Measurements from ENCODE around the gene TMEM163. TPM values are rescaled to one million over a fixed set of nuclear protein-coding genes. Genes with fewer than 3 reads are reported as not detected.

The TMEM163 gene
- polyA plus RNA-seq, 6 donors from 2014 or later = 0.33 to 1.0 (median 0.47) TPM

GRCh38 chr2:134679745-134680144 lies 39.1 kb downstream of the TMEM163 start:
- DNase-seq (peak; percentile 42), ATAC-seq (ENCODE audit: low read depth in 2 of 2) (peak; percentile 99 to 100)
- Mint-ChIP-seq H3K4me1 (peaks cover 25 to 32% (median 29%) of the 10 kb centered on the region in 3 donors), H3K9me3 (peaks cover 0 to 2% (median 0%) of the 10 kb centered on the region in 7 donors), H3K27me3 (peaks cover 0 to 12% (median 11%) of the 10 kb centered on the region in 3 donors), H3K27ac (peak overlapping the region in 3 of 6 donors; percentile 28 to 80 (median 44)), H3K36me3 (no peaks in the 10 kb centered on the region), H3K4me3 (peak overlapping the region in 7 of 8 donors; percentile 32 to 79 (median 56))

DNA sequence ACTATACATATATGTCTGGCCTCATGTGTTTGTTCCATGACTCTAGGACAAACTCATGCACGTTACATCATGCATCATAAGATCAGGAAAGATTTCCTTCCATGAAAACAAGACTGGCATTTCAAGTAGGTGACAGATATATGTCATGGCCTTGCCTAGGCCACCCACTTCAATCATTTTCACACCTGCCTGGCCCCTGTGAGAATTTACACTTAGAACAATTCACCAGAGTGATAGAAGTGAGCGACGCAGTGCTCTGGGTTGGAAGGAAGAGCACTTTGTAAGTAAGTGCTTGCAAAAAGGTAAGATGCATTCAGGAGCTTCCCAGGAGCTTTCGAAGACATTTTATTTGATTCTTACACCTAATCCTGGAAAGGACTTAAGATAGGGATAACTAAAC lies 39.5 kb downstream of the TMEM163 start:
- Mint-ChIP-seq H3K4me3 (peak overlapping the region in 4 of 8 donors; percentile 13 to 79 (median 63)), H3K27me3 (peaks cover 0 to 12% (median 11%) of the 10 kb centered on the region in 3 donors), H3K36me3 (no peaks in the 10 kb centered on the region), H3K27ac (peak overlapping the region in 4 of 6 donors; percentile 2 to 44 (median 23)), H3K4me1 (peaks cover 25 to 32% (median 29%) of the 10 kb centered on the region in 3 donors), H3K9me3 (peaks cover 0 to 2% (median 0%) of the 10 kb centered on the region in 7 donors)
- ATAC-seq (ENCODE audit: low read depth in 2 of 2) (no peak), DNase-seq (no peak)

DNA sequence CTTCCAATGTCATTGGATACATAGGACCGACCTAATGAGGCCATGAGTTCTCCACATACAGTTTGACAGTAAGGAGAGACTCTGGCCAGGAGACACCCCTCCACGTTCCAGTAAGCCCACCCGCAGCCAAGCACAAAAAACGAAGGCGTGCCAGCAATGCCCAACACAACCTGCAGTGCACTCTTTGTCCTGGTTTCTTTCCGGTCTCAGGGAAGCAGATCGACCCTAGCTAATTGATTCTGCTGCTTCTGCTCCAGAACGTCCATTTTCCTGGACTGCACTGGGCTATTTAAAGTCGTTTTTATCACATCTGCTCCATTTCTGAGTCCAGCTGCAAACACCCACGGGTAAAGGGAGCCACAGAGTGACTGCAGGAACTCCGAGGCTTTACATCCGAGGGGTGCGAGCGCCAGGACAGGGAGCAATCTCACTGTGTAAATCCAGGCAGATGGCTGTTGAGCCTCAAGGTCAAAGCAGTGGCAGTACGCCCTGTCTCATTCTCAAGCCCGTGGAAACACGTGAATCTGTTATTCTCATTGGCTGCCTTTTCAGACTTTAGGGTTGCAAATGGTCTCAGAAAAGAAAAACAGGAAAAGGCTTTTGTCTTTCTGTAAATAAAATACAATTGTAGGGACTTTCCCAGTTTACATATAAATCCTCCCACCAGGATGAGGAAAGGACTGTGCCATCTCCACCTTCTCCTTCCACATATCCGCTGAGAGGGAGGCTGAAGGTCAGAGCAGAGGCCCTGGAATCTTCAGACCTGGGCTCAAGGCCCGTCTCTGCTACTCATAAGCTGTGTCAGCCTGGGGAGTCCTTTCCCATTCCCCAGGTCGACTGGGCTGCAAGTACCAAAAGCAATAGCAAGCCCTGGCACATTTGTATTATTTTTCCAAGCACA lies 40.7 kb downstream of the TMEM163 start:
- H3K9me3 Mint-ChIP-seq = peaks cover 0 to 2% (median 0%) of the 10 kb centered on the region in 7 donors
- no peaks in the 10 kb centered on the region for H3K36me3 Mint-ChIP-seq
- H3K27ac Mint-ChIP-seq = peak overlapping the region in 1 of 6 donors; percentile 77
- DNase-seq = no peak
- no peak for ATAC-seq (ENCODE audit: low read depth in 2 of 2)
- H3K4me1 Mint-ChIP-seq = peaks cover 25 to 33% (median 29%) of the 10 kb centered on the region in 3 donors
- H3K27me3 Mint-ChIP-seq = peaks cover 0 to 14% (median 12%) of the 10 kb centered on the region in 3 donors
- H3K4me3 Mint-ChIP-seq = no peak overlapping the region

DNA sequence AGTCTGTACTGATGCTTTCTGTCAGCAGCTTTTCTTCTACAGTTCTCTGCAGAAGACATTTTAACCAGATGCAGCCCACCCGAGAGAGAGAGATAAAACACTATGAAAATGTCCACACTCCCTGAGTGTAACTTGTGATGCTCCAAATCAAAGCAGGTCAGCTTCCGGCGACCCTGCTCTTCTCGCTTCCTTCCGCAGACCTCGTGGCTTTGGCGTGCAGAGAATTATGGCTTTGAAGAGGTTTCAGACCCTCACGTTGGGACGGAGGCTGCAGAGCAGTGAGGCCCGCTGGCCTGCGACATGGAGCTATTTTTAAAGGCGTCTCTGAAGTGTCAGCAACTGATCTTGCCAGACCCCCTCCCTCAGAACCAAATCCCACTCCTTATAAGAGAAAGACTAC lies 41.8 kb downstream of the TMEM163 start:
- no peaks in the 10 kb centered on the region for H3K36me3 Mint-ChIP-seq
- ATAC-seq (ENCODE audit: low read depth in 2 of 2) (no peak), DNase-seq (no peak)
- no peaks in the 10 kb centered on the region for H3K9me3 Mint-ChIP-seq
- peaks cover 25 to 40% (median 35%) of the 10 kb centered on the region in 3 donors for H3K4me1 Mint-ChIP-seq
- peaks cover 4 to 19% (median 17%) of the 10 kb centered on the region in 3 donors for H3K27me3 Mint-ChIP-seq
- H3K27ac Mint-ChIP-seq = no peak overlapping the region
- H3K4me3 Mint-ChIP-seq = no peak overlapping the region

DNA sequence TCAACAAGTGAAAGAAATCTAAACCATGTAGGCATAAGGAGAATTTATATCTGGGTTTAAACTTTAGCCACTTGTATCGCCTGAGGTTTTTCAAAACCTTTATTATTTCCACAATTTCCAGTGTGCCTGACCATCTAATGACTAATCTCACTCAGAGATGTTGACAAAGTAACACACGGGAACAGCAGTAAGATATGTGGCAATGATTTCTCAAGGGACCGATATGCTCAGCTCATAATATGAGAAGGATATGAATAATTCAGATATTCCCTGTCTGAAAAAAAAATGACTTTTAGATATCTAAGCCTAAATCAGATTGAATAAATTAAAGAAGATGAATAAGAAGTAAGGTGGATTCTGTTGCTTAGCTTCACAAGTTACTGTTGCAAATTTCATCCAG lies 43.5 kb downstream of the TMEM163 start:
- ATAC-seq (ENCODE audit: low read depth in 2 of 2) (no peak), DNase-seq (no peak)
- Mint-ChIP-seq H3K9me3 (no peaks in the 10 kb centered on the region), H3K36me3 (no peaks in the 10 kb centered on the region), H3K27me3 (peaks cover 4 to 8% (median 6%) of the 10 kb centered on the region in 3 donors), H3K4me3 (no peak overlapping the region), H3K27ac (no peak overlapping the region), H3K4me1 (peaks cover 33 to 44% (median 40%) of the 10 kb centered on the region in 3 donors)

- Mint-ChIP-seq H3K27me3 (peaks cover 4 to 8% (median 6%) of the 10 kb centered on the region in 3 donors), H3K9me3 (no peaks in the 10 kb centered on the region), H3K4me1 (peaks cover 34 to 47% (median 42%) of the 10 kb centered on the region in 3 donors), H3K36me3 (no peaks in the 10 kb centered on the region), H3K27ac (peak overlapping the region in 1 of 6 donors; percentile 16), H3K4me3 (no peak overlapping the region)
- ATAC-seq (ENCODE audit: low read depth in 2 of 2) (no peak), DNase-seq (no peak)
Observed at GRCh38 chr2:134674687-134675086, 44.1 kb downstream of the TMEM163 start.

GRCh38 chr2:134671513-134671912 lies 47.3 kb downstream of the TMEM163 start:
- peak overlapping the region in 4 of 6 donors; percentile 24 to 87 (median 71) for H3K27ac Mint-ChIP-seq
- peak; percentile 11 for DNase-seq

GRCh38 chr2:134670955-134671354 lies 47.8 kb downstream of the TMEM163 start:
- Mint-ChIP-seq H3K4me3 (peak overlapping the region in 6 of 8 donors; percentile 30 to 90 (median 60)), H3K27me3 (peaks cover 8 to 24% (median 18%) of the 10 kb centered on the region in 3 donors), H3K4me1 (peaks cover 28 to 37% (median 31%) of the 10 kb centered on the region in 3 donors), H3K9me3 (peaks cover 0 to 2% (median 0%) of the 10 kb centered on the region in 7 donors), H3K27ac (peak overlapping the region in 3 of 6 donors; percentile 46 to 81 (median 66)), H3K36me3 (no peaks in the 10 kb centered on the region)
- ATAC-seq (ENCODE audit: low read depth in 2 of 2) (peak; percentile 37 to 55), DNase-seq (no peak)

More at GRCh38 chr2:134671513-134671912, 47.3 kb downstream of the TMEM163 start:
- H3K4me1 Mint-ChIP-seq = peaks cover 28 to 37% (median 33%) of the 10 kb centered on the region in 3 donors
- peak; percentile 62 to 66 for ATAC-seq (ENCODE audit: low read depth in 2 of 2)
- H3K4me3 Mint-ChIP-seq = peak overlapping the region; percentile 3 to 90 (median 60)
- peaks cover 0 to 2% (median 0%) of the 10 kb centered on the region in 7 donors for H3K9me3 Mint-ChIP-seq
- no peaks in the 10 kb centered on the region for H3K36me3 Mint-ChIP-seq
- peaks cover 8 to 19% (median 12%) of the 10 kb centered on the region in 3 donors for H3K27me3 Mint-ChIP-seq

GRCh38 chr2:134669731-134670669 lies 48.8 kb downstream of the TMEM163 start:
- Mint-ChIP-seq H3K36me3 (no peaks in the 10 kb centered on the region), H3K27me3 (peaks cover 8 to 30% (median 19%) of the 10 kb centered on the region in 3 donors), H3K4me3 (peak overlapping the region in 6 of 8 donors; percentile 9 to 84 (median 61)), H3K4me1 (peaks cover 28 to 37% (median 31%) of the 10 kb centered on the region in 3 donors), H3K9me3 (peaks cover 0 to 2% (median 0%) of the 10 kb centered on the region in 7 donors), H3K27ac (peak overlapping the region in 3 of 6 donors; percentile 4 to 79 (median 70))
- DNase-seq (peak; percentile 33), ATAC-seq (ENCODE audit: low read depth in 2 of 2) (peak in 1 of 2 donors; percentile 53)

DNA sequence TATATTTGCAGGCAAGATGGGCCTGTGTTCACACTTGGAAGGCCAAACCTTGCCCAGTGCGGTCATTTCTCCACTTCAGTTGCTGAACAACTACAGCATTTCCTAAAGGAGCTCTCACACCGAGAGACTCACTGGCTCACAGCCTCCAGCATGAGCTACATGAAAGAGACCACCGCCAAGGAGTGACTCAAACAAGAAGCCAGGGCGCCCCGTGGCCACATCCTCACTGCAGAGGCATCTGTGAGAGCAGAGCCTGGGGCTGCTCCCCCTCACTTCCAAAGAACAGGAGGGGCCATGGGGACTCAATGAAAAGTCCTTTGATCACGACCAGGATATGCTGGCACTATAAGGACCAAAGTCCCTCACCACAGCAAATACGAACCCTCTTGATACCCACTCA lies 50.0 kb downstream of the TMEM163 start:
- H3K9me3 Mint-ChIP-seq = peaks cover 0 to 2% (median 0%) of the 10 kb centered on the region in 7 donors
- H3K4me3 Mint-ChIP-seq = peak overlapping the region in 2 of 8 donors; percentile 7 to 26
- no peaks in the 10 kb centered on the region for H3K36me3 Mint-ChIP-seq
- peaks cover 16 to 34% (median 29%) of the 10 kb centered on the region in 3 donors for H3K27me3 Mint-ChIP-seq
- DNase-seq = no peak
- peaks cover 28 to 37% (median 31%) of the 10 kb centered on the region in 3 donors for H3K4me1 Mint-ChIP-seq
- peak overlapping the region in 2 of 6 donors; percentile 6 to 33 for H3K27ac Mint-ChIP-seq
- ATAC-seq (ENCODE audit: low read depth in 2 of 2) = no peak

GRCh38 chr2:134667541-134667940 lies 51.3 kb downstream of the TMEM163 start:
- peaks cover 27 to 30% (median 28%) of the 10 kb centered on the region in 3 donors for H3K4me1 Mint-ChIP-seq
- H3K27ac Mint-ChIP-seq = no peak overlapping the region

DNA sequence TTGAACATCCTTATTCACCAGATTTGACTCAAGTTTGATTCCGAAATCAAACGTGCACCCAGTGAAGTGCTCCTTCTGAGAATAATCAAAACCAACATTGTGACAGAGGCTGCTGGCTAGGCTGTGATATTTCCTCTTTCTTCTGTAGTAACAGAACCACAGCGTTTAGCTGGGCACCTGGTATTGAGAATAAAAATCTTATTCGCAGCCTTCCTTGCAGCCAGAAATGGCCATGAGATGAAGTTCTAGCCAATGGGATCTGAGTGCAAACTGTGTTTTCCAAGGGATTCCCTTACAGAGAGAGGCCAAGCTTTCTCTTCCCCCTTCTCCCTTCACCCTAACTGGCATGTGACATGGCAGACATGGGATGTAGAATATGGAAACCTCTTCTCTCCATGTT lies 51.7 kb downstream of the TMEM163 start:
- peak overlapping the region in 1 of 8 donors; percentile 7 for H3K4me3 Mint-ChIP-seq
- H3K4me1 Mint-ChIP-seq = peaks cover 26 to 28% (median 28%) of the 10 kb centered on the region in 3 donors
- peaks cover 0 to 2% (median 0%) of the 10 kb centered on the region in 7 donors for H3K9me3 Mint-ChIP-seq
- H3K36me3 Mint-ChIP-seq = no peaks in the 10 kb centered on the region
- H3K27ac Mint-ChIP-seq = peak overlapping the region in 1 of 6 donors; percentile 28
- ATAC-seq (ENCODE audit: low read depth in 2 of 2) (no peak), DNase-seq (no peak)
- H3K27me3 Mint-ChIP-seq = peaks cover 14 to 31% (median 25%) of the 10 kb centered on the region in 3 donors

More at GRCh38 chr2:134667541-134667940, 51.3 kb downstream of the TMEM163 start:
- H3K36me3 Mint-ChIP-seq = no peaks in the 10 kb centered on the region
- DNase-seq = no peak
- ATAC-seq (ENCODE audit: low read depth in 2 of 2) = no peak
- H3K9me3 Mint-ChIP-seq = peaks cover 0 to 2% (median 0%) of the 10 kb centered on the region in 7 donors
- no peak overlapping the region for H3K4me3 Mint-ChIP-seq
- H3K27me3 Mint-ChIP-seq = peaks cover 15 to 33% (median 25%) of the 10 kb centered on the region in 3 donors

Data from naive B cell (primary cell).